Measurements from ENCODE around the gene RPS27L. TPM values are rescaled to one million over a fixed set of nuclear protein-coding genes. Genes with fewer than 3 reads are reported as not detected.
"Not testable (repeated sequence)": the region's sequence is repeated elsewhere in the genome, so short reads cannot be mapped to it uniquely, and the experiment has no call there.

RPS27L gene
- total and polyA plus RNA-seq, 4 donors = 150 to 767 (median 273) TPM

DNA sequence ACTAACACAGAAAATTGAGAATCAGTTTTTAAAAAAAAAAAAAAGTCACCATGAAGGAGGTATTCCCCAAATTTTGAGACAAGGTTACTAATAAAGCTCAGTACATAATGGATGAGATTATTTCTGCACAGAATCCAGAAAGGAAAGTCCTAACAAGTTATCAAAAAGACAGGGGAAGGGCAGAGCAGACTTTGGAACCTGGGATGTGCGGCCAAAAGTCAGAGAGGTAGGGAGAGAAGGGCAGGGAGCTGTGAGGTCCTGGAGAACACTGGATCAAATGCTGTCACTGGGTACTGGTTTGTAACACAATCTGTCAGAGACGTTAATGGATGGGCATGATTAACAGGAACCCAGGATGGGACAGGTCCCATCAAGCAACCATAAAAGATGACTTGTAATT lies 47.8 kb downstream of the RPS27L start:
- no peak overlapping the region for H3K4me3 ChIP-seq (ENCODE audit: low read length in 2 of 2)
- H3K4me1 ChIP-seq (ENCODE audit: control insufficient read depth in 1 of 2, insufficient read depth in 2 of 2, low read length in 2 of 2) = peaks cover 2% of the 10 kb centered on the region in 2 donors
- no peaks in the 10 kb centered on the region for H3K27me3 ChIP-seq (ENCODE audit: control insufficient read depth in 1 of 2, insufficient read depth in 2 of 2, low read length in 1 of 2)
- no peak for ATAC-seq (ENCODE audit: low FRiP score)
- H3K27ac ChIP-seq (ENCODE audit: low read depth in 1 of 2, low read length in 2 of 2) = no peak overlapping the region
- WGBS, 2 donors = 95 to 100% methylated on average over 2 of the region's 2 CpGs
- H3K9me3 ChIP-seq (ENCODE audit: control insufficient read depth, low read length) = no peaks in the 10 kb centered on the region
- no peaks in the 10 kb centered on the region for H3K36me3 ChIP-seq (ENCODE audit: control insufficient read depth in 1 of 2, insufficient read depth in 2 of 2, low read length in 1 of 2)
- no peak for DNase-seq
- intact Hi-C loops (cut with DNase I) = no loop called here

DNA sequence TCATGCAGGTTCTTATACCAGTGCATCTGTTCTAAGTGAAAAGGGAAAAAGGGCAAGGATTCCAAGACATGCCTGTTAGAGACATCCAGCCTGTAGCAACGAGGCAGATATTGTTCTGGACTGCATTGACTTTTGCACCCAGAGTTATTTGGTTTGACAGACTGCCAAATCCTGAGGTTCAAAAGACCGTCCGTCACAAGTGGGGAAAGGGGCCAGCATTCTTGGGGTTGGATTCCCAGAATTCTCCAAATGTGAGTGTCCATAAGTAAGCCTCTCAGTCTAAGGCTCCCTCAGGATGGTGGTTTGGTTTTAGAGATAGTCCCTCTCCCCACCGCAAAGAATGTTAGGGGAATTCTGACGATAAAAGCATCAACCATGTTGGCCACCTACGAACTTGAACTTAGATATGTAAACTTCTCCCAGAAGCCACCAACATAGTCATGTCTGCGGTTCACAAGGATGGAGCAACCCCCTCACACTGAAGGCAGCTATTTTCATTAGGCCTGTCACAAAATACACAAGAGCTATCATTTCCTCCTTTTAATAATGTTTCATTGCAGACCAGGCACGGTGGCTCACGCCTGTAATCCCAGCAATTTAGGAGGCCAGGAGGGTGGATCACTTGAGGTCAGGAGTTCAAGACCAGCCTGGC lies 49.3 kb downstream of the RPS27L start:
- peak overlapping the region in 1 of 2 donors; percentile 6 for H3K27ac ChIP-seq (ENCODE audit: low read depth in 1 of 2, low read length in 2 of 2)
- ATAC-seq (ENCODE audit: low FRiP score) (peak; percentile 64), DNase-seq (peak in 1 of 2 donors; percentile 73)
- H3K27me3 ChIP-seq (ENCODE audit: control insufficient read depth in 1 of 2, insufficient read depth in 2 of 2, low read length in 1 of 2) = no peaks in the 10 kb centered on the region
- WGBS, 2 donors = 19 to 22% methylated on average over 9 of the region's 9 CpGs
- H3K36me3 ChIP-seq (ENCODE audit: control insufficient read depth in 1 of 2, insufficient read depth in 2 of 2, low read length in 1 of 2) = no peaks in the 10 kb centered on the region
- intact Hi-C loops (cut with DNase I) = no loop called here
- no peaks in the 10 kb centered on the region for H3K9me3 ChIP-seq (ENCODE audit: control insufficient read depth, low read length)
- H3K4me1 ChIP-seq (ENCODE audit: control insufficient read depth in 1 of 2, insufficient read depth in 2 of 2, low read length in 2 of 2) = peaks cover 2% of the 10 kb centered on the region in 2 donors
- H3K4me3 ChIP-seq (ENCODE audit: low read length in 2 of 2) = no peak overlapping the region

- H3K4me3 ChIP-seq (ENCODE audit: low read length in 2 of 2); ATAC-seq (ENCODE audit: low FRiP score); H3K27me3 ChIP-seq (ENCODE audit: control insufficient read depth in 1 of 2, insufficient read depth in 2 of 2, low read length in 1 of 2); H3K27ac ChIP-seq (ENCODE audit: low read depth in 1 of 2, low read length in 2 of 2); H3K4me1 ChIP-seq (ENCODE audit: control insufficient read depth in 1 of 2, insufficient read depth in 2 of 2, low read length in 2 of 2); H3K9me3 ChIP-seq (ENCODE audit: control insufficient read depth, low read length); intact Hi-C loops (cut with DNase I); H3K36me3 ChIP-seq (ENCODE audit: control insufficient read depth in 1 of 2, insufficient read depth in 2 of 2, low read length in 1 of 2); DNase-seq: not testable (repeated sequence)
- 80 to 93% methylated on average over 8 of the region's 8 CpGs for WGBS, 2 donors
Measured at GRCh38 chr15:63105354-63105753, 51.9 kb downstream of the RPS27L start.

GRCh38 chr15:63104727-63105126 lies 52.5 kb downstream of the RPS27L start:
- 47 to 61% methylated on average over 7 of the region's 7 CpGs for WGBS, 2 donors
- no peaks in the 10 kb centered on the region for H3K9me3 ChIP-seq (ENCODE audit: control insufficient read depth, low read length)
- DNase-seq (no peak), ATAC-seq (ENCODE audit: low FRiP score) (no peak)
- H3K4me3 ChIP-seq (ENCODE audit: low read length in 2 of 2) = no peak overlapping the region
- peaks cover 2% of the 10 kb centered on the region in 2 donors for H3K4me1 ChIP-seq (ENCODE audit: control insufficient read depth in 1 of 2, insufficient read depth in 2 of 2, low read length in 2 of 2)
- H3K27ac ChIP-seq (ENCODE audit: low read depth in 1 of 2, low read length in 2 of 2) = no peak overlapping the region
- H3K27me3 ChIP-seq (ENCODE audit: control insufficient read depth in 1 of 2, insufficient read depth in 2 of 2, low read length in 1 of 2) = no peaks in the 10 kb centered on the region
- H3K36me3 ChIP-seq (ENCODE audit: control insufficient read depth in 1 of 2, insufficient read depth in 2 of 2, low read length in 1 of 2) = no peaks in the 10 kb centered on the region
- intact Hi-C loops (cut with DNase I) = no loop called here

GRCh38 chr15:63103416-63103815 lies 53.9 kb downstream of the RPS27L start:
- Histone ChIP-seq H3K4me1 (ENCODE audit: control insufficient read depth in 1 of 2, insufficient read depth in 2 of 2, low read length in 2 of 2) (peaks cover 2% of the 10 kb centered on the region in 2 donors), H3K9me3 (ENCODE audit: control insufficient read depth, low read length) (no peaks in the 10 kb centered on the region), H3K36me3 (ENCODE audit: control insufficient read depth in 1 of 2, insufficient read depth in 2 of 2, low read length in 1 of 2) (no peaks in the 10 kb centered on the region), H3K27ac (ENCODE audit: low read depth in 1 of 2, low read length in 2 of 2) (no peak overlapping the region), H3K27me3 (ENCODE audit: control insufficient read depth in 1 of 2, insufficient read depth in 2 of 2, low read length in 1 of 2) (no peaks in the 10 kb centered on the region), H3K4me3 (ENCODE audit: low read length in 2 of 2) (no peak overlapping the region)
- WGBS, 2 donors = 91% methylated on average over 3 of the region's 3 CpGs
- ATAC-seq (ENCODE audit: low FRiP score) (no peak), DNase-seq (no peak)
- intact Hi-C loops (cut with DNase I) = no loop called here

DNA sequence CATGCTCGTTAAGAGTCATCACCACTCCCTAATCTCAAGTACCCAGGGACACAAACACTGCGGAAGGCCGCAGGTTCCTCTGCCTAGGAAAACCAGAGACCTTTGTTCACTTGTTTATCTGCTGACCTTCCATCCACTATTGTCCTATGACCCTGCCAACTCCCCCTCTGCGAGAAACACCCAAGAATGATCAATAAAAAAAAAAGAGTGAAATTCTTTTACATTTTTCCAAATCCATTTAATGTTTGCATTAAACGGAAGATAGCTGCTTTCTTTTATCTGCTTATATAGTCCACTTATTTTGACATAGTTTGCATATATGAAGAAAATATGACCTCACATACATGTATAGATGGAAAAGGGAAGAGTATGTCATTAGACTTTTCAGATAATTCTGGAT lies 57.7 kb downstream of the RPS27L start:
- intact Hi-C loops (cut with DNase I); ATAC-seq (ENCODE audit: low FRiP score): not testable (repeated sequence)
- 83 to 96% methylated on average over 4 to 5 of the region's 5 CpGs for WGBS, 2 donors

GRCh38 chr15:63098901-63099300 lies 58.4 kb downstream of the RPS27L start:
- ATAC-seq (ENCODE audit: low FRiP score); H3K4me1 ChIP-seq (ENCODE audit: control insufficient read depth in 1 of 2, insufficient read depth in 2 of 2, low read length in 2 of 2); H3K9me3 ChIP-seq (ENCODE audit: control insufficient read depth, low read length); intact Hi-C loops (cut with DNase I); H3K27ac ChIP-seq (ENCODE audit: low read depth in 1 of 2, low read length in 2 of 2); H3K36me3 ChIP-seq (ENCODE audit: control insufficient read depth in 1 of 2, insufficient read depth in 2 of 2, low read length in 1 of 2); H3K27me3 ChIP-seq (ENCODE audit: control insufficient read depth in 1 of 2, insufficient read depth in 2 of 2, low read length in 1 of 2); DNase-seq; H3K4me3 ChIP-seq (ENCODE audit: low read length in 2 of 2): not testable (repeated sequence)
- 88 to 95% methylated on average over 14 to 31 of the region's 33 CpGs for WGBS, 2 donors

More for the DNA sequence above, 57.7 kb downstream of the RPS27L start:
- H3K4me3 ChIP-seq (ENCODE audit: low read length in 2 of 2); H3K27ac ChIP-seq (ENCODE audit: low read depth in 1 of 2, low read length in 2 of 2); H3K4me1 ChIP-seq (ENCODE audit: control insufficient read depth in 1 of 2, insufficient read depth in 2 of 2, low read length in 2 of 2); DNase-seq; H3K9me3 ChIP-seq (ENCODE audit: control insufficient read depth, low read length); H3K27me3 ChIP-seq (ENCODE audit: control insufficient read depth in 1 of 2, insufficient read depth in 2 of 2, low read length in 1 of 2); H3K36me3 ChIP-seq (ENCODE audit: control insufficient read depth in 1 of 2, insufficient read depth in 2 of 2, low read length in 1 of 2): not testable (repeated sequence)

Other genes starting within 250 kb of the RPS27L start
- gene TPM1, start 114.7 kb downstream of the RPS27L start, total RNA-seq = 1,000 to 10,000 TPM in 1 of 2 donors, 100 to 1,000 TPM in 1; 861 to 1,497 TPM
- gene TPM1, start 114.7 kb downstream of the RPS27L start, polyA plus RNA-seq = 1,000 to 10,000 TPM; 1,109 to 1,230 TPM
- gene LACTB, start 35.6 kb downstream of the RPS27L start, total RNA-seq = 10 to 100 TPM; 12.6 to 17.4 TPM
- gene LACTB, start 35.6 kb downstream of the RPS27L start, polyA plus RNA-seq = 10 to 100 TPM; 18.8 to 20.9 TPM
- gene RAB8B, start 32.1 kb upstream of the RPS27L start, total RNA-seq = 10 to 100 TPM; 40.6 to 47.9 TPM
- gene RAB8B, start 32.1 kb upstream of the RPS27L start, polyA plus RNA-seq = 10 to 100 TPM; 14.8 to 18.7 TPM
- 10 to 100 TPM; 24.1 to 28.4 TPM for gene APH1B, start 120.1 kb upstream of the RPS27L start, total RNA-seq
- 10 to 100 TPM in 1 of 2 donors, 1 to 10 TPM in 1; 3.0 to 13.4 TPM for gene APH1B, start 120.1 kb upstream of the RPS27L start, polyA plus RNA-seq
- 10 to 100 TPM; 11.0 to 29.7 TPM for gene CA12, start 224.4 kb upstream of the RPS27L start, total RNA-seq
- gene CA12, start 224.4 kb upstream of the RPS27L start, polyA plus RNA-seq = 1 to 10 TPM; 2.7 to 4.5 TPM